HEK293 (cell line): Measurements from ENCODE around the gene MYO18B.

Experiments used
- ZNF473 ChIP-seq: fragments of 450-650 bp; formaldehyde crosslinking; IDR thresholded peaks from 2 replicates; pipeline ENCODE4 v1.5.1; 2017; ENCODE audit warnings: missing biosample characterization, missing genetic modification characterization
- TF ChIP-seq, protein P1 (sequence below): fragments of 450-650 bp; formaldehyde crosslinking; IDR thresholded peaks from 2 replicates; pipeline ENCODE4 v1.5.1; 2016; ENCODE audit warnings: missing biosample characterization, missing genetic modification characterization

DNA sequence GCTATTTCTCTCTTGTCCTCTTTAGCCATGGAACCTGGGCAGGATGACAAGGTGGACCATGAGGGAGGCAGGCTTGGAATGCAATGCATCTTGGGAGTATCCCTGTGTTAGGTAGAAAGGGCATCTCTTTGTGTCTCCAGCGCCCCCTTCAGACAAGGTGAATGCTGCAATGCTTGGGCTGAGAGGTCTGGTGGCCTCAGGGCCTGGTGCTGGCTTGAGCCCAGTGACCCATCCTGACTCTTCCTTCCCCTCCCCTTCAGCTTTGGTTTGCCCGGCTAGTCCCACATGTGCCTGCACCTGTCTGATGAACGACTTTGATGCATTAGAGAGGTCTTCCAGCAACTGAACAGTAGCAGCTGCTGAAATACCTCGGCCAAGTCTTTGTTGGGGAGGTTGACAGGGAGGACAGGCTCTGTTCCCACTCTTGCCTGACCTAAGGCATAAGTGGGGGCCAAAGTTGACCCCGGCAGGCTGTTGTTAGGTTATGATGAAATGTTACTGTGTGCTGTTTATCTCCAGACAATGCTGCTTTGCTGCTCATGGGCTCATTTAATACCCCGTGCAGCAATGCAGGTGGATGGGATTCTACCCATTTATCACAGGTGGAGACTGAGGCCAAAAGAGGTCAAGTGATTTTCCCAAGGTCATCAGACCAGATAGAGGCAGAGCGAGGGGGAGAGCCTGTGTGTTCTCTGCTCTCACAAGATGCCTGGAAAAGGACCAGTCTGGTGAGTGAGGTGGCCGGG is 22.5 kb downstream of the MYO18B start:
- TF ChIP-seq ZNF473 (tag by site-specific recombination), result no peak
- TF ChIP-seq, protein P1, sequence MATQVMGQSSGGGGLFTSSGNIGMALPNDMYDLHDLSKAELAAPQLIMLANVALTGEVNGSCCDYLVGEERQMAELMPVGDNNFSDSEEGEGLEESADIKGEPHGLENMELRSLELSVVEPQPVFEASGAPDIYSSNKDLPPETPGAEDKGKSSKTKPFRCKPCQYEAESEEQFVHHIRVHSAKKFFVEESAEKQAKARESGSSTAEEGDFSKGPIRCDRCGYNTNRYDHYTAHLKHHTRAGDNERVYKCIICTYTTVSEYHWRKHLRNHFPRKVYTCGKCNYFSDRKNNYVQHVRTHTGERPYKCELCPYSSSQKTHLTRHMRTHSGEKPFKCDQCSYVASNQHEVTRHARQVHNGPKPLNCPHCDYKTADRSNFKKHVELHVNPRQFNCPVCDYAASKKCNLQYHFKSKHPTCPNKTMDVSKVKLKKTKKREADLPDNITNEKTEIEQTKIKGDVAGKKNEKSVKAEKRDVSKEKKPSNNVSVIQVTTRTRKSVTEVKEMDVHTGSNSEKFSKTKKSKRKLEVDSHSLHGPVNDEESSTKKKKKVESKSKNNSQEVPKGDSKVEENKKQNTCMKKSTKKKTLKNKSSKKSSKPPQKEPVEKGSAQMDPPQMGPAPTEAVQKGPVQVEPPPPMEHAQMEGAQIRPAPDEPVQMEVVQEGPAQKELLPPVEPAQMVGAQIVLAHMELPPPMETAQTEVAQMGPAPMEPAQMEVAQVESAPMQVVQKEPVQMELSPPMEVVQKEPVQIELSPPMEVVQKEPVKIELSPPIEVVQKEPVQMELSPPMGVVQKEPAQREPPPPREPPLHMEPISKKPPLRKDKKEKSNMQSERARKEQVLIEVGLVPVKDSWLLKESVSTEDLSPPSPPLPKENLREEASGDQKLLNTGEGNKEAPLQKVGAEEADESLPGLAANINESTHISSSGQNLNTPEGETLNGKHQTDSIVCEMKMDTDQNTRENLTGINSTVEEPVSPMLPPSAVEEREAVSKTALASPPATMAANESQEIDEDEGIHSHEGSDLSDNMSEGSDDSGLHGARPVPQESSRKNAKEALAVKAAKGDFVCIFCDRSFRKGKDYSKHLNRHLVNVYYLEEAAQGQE (tag by site-specific recombination), result no peak
